ENCODE results near the gene P2RY8. TPM values are rescaled to one million over a fixed set of nuclear protein-coding genes. Genes with fewer than 3 reads are reported as not detected.
"Not testable (repeated sequence)": the region's sequence is repeated elsewhere in the genome, so short reads cannot be mapped to it uniquely, and the experiment has no call there.

Gene P2RY8
- total RNA-seq, 2 donors from 2014 or later: 18.9 TPM

GRCh38 chrX:1433646-1434357, 103.2 kb downstream of the P2RY8 start:
- ATAC-seq (no peak), DNase-seq (ENCODE audit: low spot score in 2 of 2) (no peak)
- H3K27ac Mint-ChIP-seq: no peak overlapping the region
- peaks cover 16 to 24% of the 10 kb centered on the region in 2 donors for H3K36me3 Mint-ChIP-seq
- H3K9me3 Mint-ChIP-seq: peaks cover 0 to 3% of the 10 kb centered on the region in 2 donors

- DNase-seq (ENCODE audit: low spot score in 2 of 2): no peak
- peaks cover 9 to 20% of the 10 kb centered on the region in 2 donors for H3K36me3 Mint-ChIP-seq
- peak; percentile 60 to 88 for ATAC-seq
These were observed 106.5 kb downstream of the P2RY8 start for GRCh38 chrX:1430451-1430850.

GRCh38 chrX:1427756-1428155, 109.2 kb downstream of the P2RY8 start:
- DNase-seq (ENCODE audit: low spot score in 2 of 2) (peak in 1 of 2 donors; percentile 53), ATAC-seq (no peak)
- Mint-ChIP-seq H3K36me3 (peaks cover 35 to 43% of the 10 kb centered on the region in 2 donors), H3K9me3 (peaks cover 15 to 19% of the 10 kb centered on the region in 2 donors), H3K27ac (no peak overlapping the region)

More at GRCh38 chrX:1430451-1430850, 106.5 kb downstream of the P2RY8 start:
- H3K9me3 Mint-ChIP-seq: no peaks in the 10 kb centered on the region
- H3K27ac Mint-ChIP-seq: peak overlapping the region in 1 of 2 donors; percentile 1

GRCh38 chrX:1426321-1426720, 110.7 kb downstream of the P2RY8 start:
- ATAC-seq: not testable (repeated sequence)

GRCh38 chrX:1425381-1425780, 111.6 kb downstream of the P2RY8 start:
- DNase-seq (ENCODE audit: low spot score in 2 of 2): peak in 1 of 2 donors; percentile 9
- no peak for ATAC-seq
- peaks cover 19% of the 10 kb centered on the region in 2 donors for H3K9me3 Mint-ChIP-seq
- H3K36me3 Mint-ChIP-seq: peaks cover 52 to 57% of the 10 kb centered on the region in 2 donors
- H3K27ac Mint-ChIP-seq: no peak overlapping the region

More at GRCh38 chrX:1426321-1426720, 110.7 kb downstream of the P2RY8 start:
- DNase-seq (ENCODE audit: low spot score in 2 of 2): peak in 1 of 2 donors; percentile 44
- peak overlapping the region in 1 of 2 donors; percentile 63 for H3K27ac Mint-ChIP-seq
- peaks cover 19% of the 10 kb centered on the region in 2 donors for H3K9me3 Mint-ChIP-seq
- H3K36me3 Mint-ChIP-seq: peaks cover 48 to 55% of the 10 kb centered on the region in 2 donors

GRCh38 chrX:1424147-1424851, 112.7 kb downstream of the P2RY8 start:
- ATAC-seq: no peak

GRCh38 chrX:1423215-1423614, 113.8 kb downstream of the P2RY8 start:
- ATAC-seq: no peak
- no peak for DNase-seq (ENCODE audit: low spot score in 2 of 2)
- Mint-ChIP-seq H3K27ac (no peak overlapping the region), H3K36me3 (peaks cover 62 to 67% of the 10 kb centered on the region in 2 donors), H3K9me3 (peaks cover 19 to 25% of the 10 kb centered on the region in 2 donors)

More at GRCh38 chrX:1424147-1424851, 112.7 kb downstream of the P2RY8 start:
- peaks cover 19 to 25% of the 10 kb centered on the region in 2 donors for H3K9me3 Mint-ChIP-seq
- peaks cover 62 to 67% of the 10 kb centered on the region in 2 donors for H3K36me3 Mint-ChIP-seq
- no peak overlapping the region for H3K27ac Mint-ChIP-seq
- peak in 1 of 2 donors; percentile 34 for DNase-seq (ENCODE audit: low spot score in 2 of 2)

- H3K36me3 Mint-ChIP-seq: peaks cover 62 to 63% of the 10 kb centered on the region in 2 donors
- peak overlapping the region in 1 of 2 donors; percentile 26 for H3K27ac Mint-ChIP-seq
- no peak for DNase-seq (ENCODE audit: low spot score in 2 of 2)
- ATAC-seq: no peak
- peaks cover 19 to 25% of the 10 kb centered on the region in 2 donors for H3K9me3 Mint-ChIP-seq
These were observed 114.9 kb downstream of the P2RY8 start for GRCh38 chrX:1422135-1422465.

- ATAC-seq (no peak), DNase-seq (ENCODE audit: low spot score in 2 of 2) (peak in 1 of 2 donors; percentile 28)
- Mint-ChIP-seq H3K36me3 (peaks cover 58 to 62% of the 10 kb centered on the region in 2 donors), H3K9me3 (peaks cover 19 to 25% of the 10 kb centered on the region in 2 donors), H3K27ac (peak overlapping the region in 1 of 2 donors; percentile 26)
These were observed 115.4 kb downstream of the P2RY8 start for GRCh38 chrX:1421433-1422134.

GRCh38 chrX:1420371-1420770, 116.6 kb downstream of the P2RY8 start:
- peak in 1 of 2 donors; percentile 40 for DNase-seq (ENCODE audit: low spot score in 2 of 2)
- H3K36me3 Mint-ChIP-seq: peaks cover 46 to 52% of the 10 kb centered on the region in 2 donors
- peak overlapping the region; percentile 72 to 82 for H3K27ac Mint-ChIP-seq
- peaks cover 19 to 25% of the 10 kb centered on the region in 2 donors for H3K9me3 Mint-ChIP-seq
- no peak for ATAC-seq

GRCh38 chrX:1419545-1420355, 117.2 kb downstream of the P2RY8 start:
- DNase-seq (ENCODE audit: low spot score in 2 of 2) (no peak), ATAC-seq (no peak)
- peaks cover 14 to 21% of the 10 kb centered on the region in 2 donors for H3K9me3 Mint-ChIP-seq
- H3K27ac Mint-ChIP-seq: peak overlapping the region; percentile 72 to 82
- H3K36me3 Mint-ChIP-seq: peaks cover 40 to 46% of the 10 kb centered on the region in 2 donors

GRCh38 chrX:1418901-1419544, 118.0 kb downstream of the P2RY8 start:
- peaks cover 9 to 14% of the 10 kb centered on the region in 2 donors for H3K9me3 Mint-ChIP-seq
- ATAC-seq (no peak), DNase-seq (ENCODE audit: low spot score in 2 of 2) (peak in 1 of 2 donors; percentile 54)
- peak overlapping the region in 1 of 2 donors; percentile 72 for H3K27ac Mint-ChIP-seq
- H3K36me3 Mint-ChIP-seq: peaks cover 35 to 43% of the 10 kb centered on the region in 2 donors

GRCh38 chrX:1417921-1418771, 118.8 kb downstream of the P2RY8 start:
- H3K36me3 Mint-ChIP-seq: peaks cover 33 to 43% of the 10 kb centered on the region in 2 donors

GRCh38 chrX:1416965-1417760, 119.8 kb downstream of the P2RY8 start:
- ATAC-seq: no peak
- no peak overlapping the region for H3K27ac Mint-ChIP-seq
- peaks cover 4 to 6% of the 10 kb centered on the region in 2 donors for H3K9me3 Mint-ChIP-seq
- peaks cover 34 to 41% of the 10 kb centered on the region in 2 donors for H3K36me3 Mint-ChIP-seq
- peak in 1 of 2 donors; percentile 30 for DNase-seq (ENCODE audit: low spot score in 2 of 2)

More at GRCh38 chrX:1417921-1418771, 118.8 kb downstream of the P2RY8 start:
- H3K9me3 Mint-ChIP-seq: peaks cover 4 to 6% of the 10 kb centered on the region in 2 donors
- DNase-seq (ENCODE audit: low spot score in 2 of 2) (peak in 1 of 2 donors; percentile 44), ATAC-seq (peak in 1 of 2 donors; percentile 13)
- no peak overlapping the region for H3K27ac Mint-ChIP-seq

Measured in activated naive CD4-positive, alpha-beta T cell treated with anti-CD3 and anti-CD28 coated beads, Interleukin-2, amount 50 U/mL, for 72 hours (primary cell).